ENCODE measurements around the gene GATA5.

GATA5 gene

DNA sequence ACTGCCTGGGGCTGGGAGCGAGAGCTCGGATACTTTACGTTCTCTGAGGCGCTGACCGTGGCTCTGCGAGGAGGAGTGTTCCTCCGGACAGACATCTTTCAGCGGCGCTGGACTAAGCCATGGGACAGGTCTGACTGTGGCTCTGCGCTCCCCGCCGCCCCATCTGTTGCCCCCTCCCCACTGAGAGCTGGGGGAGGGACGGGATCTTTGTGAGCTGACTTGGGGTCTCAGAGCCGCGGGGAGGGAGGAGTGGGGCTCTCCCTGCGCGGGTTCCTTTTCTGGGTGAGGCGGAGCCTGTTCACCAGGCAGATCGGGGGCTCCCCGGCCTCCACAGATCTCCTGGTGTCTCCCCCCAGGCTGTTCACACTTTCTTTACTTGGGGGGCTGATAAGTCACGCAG lies 11.3 kb upstream of the GATA5 start:
- no peak for DNase-seq

DNA sequence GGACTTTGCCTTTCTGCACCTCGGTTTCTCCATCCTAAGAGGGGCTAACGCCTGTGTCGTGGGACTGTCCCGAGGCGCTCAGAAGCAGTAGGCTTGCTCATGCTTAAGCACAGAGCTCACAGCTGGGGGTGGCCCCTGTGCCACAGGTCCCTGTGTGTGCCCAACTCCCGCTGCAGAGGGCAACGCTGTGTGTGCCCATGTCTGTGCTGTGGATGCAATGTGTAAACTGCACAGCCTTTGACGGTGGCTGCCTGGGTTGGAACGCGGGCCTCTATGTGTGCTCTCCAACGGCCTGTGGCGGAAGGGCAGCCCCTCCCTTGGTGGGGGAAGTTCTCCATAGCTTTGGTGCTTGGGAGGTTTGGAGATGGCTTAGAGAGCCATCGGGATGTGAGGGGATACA lies 10.7 kb upstream of the GATA5 start:
- DNase-seq = no peak

DNA sequence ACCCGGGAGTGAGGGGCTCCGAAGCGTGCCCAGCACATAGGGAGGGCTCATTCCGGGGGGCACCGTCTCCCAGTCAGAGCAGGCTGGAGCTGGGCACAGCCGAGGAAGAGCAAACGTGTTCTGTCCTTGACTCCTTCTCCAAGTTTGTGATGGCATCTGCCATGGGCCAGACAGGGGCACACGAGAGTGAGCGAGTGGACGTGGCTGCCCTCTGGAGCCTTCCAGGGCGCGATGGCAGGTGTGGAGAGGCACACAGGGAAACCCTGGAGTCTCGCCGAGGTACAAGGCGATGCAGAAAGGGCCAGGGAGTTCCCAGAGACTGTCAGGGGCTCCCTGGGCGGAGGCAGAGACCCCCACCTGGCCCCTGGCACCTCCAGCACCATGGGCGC lies 9.9 kb upstream of the GATA5 start:
- no peak for DNase-seq

DNA sequence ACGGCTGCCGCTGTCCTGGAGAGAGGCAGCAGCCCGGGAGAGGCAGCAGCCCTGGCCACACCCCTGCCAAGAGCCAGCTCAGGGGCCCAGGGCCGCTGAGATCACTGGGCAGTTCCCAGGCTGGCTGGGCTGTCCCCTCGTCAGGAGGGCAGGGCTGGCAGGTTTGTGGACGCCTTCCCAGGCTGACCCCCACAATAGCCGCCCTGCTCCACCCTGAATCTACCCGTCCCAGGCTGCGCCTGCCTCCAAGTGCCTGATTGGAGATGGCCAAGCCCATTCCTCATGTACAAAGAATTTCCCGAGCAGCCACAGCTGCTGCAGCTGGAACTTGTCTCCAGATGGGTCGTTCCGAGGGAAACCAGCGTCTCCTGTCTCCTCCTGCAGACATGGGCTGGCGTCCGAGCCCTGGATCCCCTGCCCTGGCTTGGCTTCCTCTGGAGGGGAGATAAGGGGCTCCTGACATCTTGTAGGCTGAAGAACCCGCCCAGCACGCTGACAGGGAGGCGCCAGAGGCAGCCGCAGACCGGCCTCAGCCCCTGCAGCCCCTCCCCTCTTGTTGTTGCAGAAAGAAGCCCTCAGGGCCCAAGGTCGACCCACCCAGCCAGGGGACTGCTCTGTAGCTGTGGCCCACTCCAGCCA lies 9.4 kb upstream of the GATA5 start:
- DNase-seq = no peak

DNA sequence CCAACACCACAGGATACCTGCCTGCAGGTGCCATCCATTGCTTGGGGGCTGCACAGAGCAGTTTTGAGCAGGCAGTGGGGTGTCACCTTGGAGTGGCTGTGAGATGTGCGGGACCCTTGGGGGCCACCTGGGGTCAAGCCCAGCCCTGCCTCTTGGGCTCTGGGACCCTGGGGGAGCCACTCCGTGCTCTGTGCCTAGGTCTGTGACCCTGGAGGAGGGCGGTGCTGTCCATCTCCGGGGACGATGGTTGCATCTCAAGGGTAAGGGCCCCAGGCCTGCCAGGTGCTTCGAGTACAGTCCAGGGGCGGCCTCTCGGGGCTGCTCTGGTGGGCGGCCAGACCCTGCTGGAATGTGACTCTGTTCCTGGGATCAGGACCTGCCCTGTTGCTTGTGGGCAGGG lies 8.7 kb upstream of the GATA5 start:
- no peak for DNase-seq

DNA sequence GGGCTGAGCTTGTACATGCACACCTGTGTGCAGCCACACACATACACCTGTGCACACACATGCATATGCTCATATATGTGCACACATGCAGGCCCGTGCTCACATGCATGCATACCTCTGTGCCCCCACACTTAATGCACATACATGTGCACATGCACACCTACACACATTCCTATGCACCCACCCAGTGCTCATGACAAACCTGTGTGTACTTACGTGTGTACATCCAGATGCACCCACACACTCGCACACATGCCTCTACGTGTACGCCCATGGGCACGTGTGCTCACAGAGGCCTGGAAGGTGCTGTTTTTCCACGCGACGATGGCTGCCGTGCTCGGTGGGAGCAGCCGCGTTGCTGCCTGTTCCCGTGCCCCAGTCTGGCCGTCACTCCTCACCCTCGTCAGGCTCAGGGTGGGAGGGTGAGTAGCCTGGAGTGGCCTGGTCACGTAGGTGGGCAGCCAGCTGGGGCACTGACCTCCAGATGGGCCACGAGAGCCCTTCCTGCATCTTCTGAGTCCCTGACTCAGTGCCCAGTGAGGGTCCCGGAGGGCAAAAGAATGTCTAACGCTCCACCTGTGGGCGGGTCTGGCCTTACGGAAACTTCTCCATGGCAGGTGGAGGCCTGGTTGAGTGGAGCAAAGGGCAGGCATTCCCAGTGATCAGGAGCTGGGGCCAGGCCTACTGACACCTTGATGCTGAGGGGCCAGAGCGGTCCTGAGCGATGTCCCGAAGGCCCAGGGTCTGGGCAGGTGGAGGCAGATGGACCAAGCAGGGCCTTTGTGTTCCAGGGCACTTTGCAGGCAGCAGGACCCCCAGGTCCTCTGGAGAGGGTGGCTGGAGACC lies 8.0 kb upstream of the GATA5 start:
- DNase-seq = no peak

DNA sequence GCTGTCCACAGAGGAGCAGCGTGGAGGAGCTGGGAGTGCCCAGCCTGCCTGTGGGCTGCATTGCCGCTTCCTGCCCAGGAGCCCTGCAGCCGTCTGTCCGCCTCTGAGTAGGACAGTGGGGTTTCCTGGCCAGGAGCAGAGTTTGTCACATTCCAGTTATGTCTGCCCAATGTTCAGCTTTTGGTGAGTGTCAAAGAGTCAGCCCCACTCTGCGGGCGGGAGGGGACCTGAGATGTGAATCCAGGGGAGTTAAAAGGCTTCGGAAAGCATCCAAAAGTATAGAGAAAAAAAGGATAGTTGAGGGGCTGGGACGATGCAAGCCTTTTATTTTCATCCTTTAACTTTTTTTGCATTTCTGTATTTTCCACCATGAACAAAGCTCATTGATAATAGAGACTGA lies 7.2 kb upstream of the GATA5 start:
- DNase-seq = no peak

DNA sequence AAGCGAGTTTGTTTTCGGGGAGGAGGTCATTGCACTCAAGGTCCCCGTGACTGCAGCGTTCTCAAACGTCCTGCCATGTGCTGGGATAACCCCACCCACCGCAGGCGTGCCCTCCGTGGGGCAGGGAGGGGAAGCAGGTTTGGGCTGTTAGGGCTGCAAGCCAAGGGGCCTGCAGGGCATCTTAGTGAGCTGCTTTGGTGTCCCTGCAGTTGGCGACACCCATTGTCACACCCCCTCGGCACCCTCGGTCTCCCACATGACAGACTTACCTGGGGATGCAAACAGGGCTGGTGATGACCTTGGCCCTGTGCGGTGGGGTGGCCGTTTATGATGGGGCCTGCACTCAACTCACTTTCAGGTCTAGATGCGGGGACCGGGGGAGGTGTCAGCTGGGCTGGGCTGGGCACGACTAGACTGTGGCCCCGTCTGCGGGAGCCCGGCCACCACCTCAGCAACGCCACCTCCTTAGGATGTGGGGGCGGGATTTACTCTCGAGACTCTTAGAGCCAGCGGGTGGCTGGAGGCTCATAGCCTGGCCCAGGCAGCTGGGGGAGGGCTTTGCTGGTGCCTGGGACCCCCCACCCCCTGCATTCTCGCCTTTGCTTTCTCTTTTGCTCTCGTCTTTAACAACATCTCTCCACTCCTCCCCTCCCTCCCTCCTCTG lies 6.5 kb upstream of the GATA5 start:
- DNase-seq = no peak

DNA sequence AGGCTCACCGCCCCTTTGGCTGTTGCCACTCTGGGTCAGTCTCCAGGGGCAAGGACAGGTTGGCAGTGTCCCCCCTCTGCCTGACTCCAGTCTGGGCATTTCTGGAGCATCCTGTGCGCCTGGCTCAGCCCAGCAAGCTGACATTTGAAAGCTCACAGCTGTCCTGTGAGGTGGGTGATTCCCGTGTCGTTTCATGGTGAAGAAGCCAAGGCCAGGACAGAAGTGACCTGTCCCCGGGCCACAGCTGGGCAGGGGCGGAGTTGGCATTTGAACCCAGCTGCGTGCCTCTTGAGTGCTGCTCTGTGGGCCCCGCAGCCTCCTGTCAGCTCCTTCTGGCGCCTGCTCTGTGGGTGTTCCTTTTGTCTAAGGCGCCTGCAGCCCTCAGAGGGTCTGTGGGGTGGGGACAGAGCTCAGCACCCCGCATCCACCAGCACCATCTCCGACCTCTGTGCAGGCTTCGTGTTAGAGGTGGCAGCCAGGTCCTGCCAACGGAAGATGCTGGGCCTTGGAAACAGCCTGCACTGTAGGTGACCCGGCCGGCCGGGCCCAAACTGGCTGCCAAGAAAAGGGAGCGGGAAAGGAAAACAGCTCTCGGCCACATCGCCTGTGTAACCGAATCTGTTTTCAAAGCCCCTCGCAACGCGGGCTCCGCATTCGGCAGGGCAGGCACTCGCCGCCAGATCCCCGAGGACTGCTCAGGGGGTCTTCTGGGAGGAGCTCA lies 5.8 kb upstream of the GATA5 start:
- DNase-seq = no peak

DNA sequence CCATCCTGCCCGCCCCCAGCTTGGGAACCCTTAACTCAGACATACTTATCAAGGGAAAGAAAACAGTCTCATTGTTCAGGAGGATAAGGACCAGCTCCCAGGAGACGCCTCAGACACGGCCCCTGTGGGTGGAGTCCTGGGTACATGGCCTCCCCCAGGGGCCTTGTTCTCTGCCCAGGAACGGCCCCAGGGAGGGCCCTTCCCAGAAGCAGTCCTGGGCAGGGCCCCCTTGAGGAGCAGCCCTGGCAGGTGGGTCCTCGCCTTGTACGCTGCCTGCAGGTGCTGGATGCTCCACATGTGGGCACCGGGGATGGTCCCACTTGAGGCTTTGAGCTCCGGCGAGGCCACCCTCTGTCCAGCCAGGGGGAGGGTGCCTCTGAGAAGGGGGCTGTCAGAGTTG lies 4.5 kb upstream of the GATA5 start:
- DNase-seq = no peak

DNA sequence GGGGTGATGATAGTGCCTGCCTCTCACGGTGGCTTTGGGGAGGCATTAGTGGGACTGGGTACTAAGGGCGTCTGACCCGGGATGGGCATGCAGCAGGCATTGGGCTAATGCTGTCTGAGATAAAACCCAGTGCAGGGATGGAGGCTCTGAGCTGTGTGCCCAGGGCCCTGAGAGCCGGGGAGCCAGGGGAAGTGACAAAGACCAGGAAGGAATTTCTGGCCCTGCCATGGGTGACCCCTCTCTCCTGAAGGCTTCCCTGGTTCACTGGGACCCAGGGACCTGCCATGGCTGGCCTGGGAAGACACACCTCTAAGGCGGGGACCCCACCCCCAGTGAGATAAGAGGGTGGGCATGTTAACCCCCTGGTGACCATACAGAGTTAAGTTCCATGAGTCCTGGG lies 3.9 kb upstream of the GATA5 start:
- DNase-seq = no peak

DNA sequence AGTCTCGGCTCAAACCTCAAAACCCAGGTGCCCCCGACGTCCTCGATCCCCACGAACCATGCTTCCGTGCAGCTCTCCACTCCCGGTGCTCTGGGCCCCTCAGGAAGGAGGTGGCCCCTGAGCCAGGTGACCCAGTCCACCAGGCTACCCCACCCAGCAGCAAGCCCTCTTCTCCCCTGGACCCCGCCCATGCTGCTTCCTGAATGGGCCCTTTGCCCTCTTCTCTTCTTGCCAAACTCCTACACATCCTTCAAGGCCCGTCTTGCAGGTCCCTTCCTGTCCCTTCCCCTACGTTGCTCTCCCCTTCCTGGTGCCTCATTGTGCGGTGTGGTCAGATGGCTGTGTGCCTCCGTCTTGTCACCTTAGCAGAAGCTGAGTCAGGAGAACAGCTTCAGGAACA lies 3.4 kb upstream of the GATA5 start:
- DNase-seq = no peak

DNA sequence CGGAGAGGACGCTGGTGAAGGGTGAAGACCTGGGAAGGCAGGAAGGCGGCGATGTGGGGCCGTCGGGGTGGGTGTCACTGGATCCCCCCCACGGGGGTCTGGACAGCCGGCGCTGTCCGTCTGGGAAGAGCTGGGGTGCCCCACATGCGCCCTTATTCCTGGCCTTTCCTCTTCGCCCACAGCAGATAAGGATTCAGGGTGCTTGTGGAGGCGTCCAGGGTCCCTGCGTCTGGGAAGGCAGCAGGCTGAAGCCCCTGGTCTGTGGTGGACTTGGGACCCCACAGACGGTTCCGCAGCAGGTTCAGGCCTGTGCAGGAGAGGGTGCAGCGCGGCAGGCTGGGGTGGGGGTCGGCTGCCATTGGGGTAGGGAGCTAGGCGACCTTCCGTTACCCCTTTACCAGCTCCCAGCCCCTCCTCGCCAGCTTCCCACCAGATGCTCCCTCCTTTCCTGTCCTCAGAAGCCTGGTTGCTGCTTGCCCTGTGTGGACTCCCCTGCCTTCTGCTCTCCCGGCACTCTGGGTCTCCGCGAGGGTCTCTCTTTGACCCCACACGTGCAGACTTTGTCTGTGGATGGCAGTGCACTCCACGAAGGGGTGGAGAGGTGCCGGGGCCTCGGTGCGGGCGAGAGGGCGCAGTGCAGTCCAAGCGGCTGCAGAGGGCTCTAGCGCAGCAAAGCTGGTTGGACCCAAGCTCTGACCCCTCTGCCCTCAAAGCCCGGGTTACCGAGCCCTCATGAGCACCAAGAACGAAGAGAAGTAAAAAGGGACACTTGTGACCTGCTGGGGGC lies 2.1 kb upstream of the GATA5 start:
- DNase-seq = no peak

DNA sequence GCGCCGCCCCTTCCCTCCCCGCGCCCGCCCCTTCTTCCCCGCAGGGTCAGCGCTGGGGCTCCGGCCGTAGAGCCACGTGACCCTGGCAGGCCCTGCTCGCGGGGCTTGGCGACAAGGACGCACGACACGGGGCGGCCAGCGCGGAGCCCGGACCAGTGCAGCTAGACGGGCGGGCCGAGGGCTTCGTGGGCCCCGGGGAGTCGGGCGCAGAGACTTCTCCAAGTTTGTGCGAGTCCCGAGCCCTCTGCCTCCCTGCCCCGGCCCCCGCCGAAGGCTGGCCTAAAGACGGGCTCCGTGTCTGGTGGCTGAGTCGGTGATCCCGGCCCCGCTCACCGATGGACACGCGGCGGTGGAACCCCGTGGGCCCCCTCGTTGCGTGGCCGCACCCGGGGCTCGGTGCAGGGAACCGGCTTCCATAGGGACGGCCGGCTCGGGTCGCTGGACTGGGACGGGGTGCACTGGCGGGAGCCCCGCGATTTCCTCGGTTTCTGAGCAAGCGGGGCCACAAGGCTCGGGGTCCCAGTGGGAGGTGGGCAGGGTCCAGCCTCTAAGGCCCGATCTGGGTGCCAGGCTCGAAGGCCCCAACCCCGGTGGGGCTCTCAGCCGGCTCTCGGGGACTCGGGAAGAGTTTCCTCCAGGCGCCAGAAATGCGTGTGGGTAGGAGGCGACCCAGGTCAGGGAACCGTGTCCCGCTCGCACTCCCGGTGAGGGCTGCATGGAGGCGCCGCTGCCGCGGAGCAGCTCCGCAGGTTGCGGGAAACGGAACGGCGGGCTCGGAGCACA lies 452 bp upstream of the GATA5 start:
- DNase-seq = no peak

DNA sequence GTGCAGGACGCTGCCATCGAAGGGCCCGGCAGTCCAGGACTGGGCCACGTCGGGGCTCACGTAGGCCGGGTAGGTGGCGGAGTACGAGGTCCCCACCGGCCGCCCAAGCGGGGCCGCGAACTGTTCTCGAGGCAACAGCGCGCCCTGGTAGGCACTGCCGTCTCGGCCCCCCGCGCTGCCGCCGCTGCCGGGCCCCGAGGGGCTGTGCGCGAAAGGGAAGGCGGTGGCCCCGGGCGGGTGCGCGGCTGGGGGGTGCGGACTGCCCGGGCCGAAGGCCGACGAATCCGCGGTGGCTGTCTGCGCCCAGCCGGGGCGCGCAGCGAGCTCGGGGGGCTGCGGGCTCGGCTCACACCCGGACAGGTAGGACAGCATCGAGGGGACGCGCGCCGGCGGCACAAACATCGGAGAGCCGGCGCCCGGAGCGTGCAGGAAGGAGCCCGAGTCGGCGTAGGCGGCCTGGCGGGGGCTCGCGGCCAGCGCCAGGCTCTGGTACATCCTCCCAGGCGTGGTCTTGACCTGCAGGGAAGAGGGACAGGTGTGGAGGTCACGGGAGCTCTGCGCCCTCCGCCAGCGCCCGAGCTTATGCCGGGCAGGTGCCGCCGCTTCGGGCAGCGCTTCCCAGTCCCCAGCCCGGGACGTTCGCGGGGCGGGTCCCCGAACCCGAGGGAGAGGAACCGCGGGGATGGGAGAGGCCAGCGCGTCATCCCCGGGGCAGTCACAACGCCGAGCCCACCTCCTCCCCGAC lies 596 bp downstream of the GATA5 start:
- no peak for DNase-seq

DNA sequence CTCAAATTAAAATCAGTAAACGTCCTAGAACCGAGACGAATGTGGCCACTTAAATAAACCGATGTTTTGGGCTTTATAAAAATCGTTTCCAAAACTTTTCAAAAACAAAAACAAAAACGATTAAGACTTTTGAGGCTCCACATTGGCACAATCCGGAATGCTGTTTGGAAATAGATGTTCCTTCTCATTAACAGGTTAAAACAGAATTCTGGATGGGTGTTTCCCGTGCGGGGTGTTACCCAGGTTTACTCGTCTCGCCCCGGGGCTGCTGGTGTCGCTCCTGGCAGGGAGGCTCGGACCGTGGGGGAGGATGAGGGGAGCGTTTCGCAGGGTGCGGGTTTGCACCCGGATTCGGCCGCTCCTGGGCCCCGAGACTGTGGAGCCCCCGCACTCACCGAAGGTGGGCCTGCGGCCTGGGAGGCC lies 1.2 kb downstream of the GATA5 start:
- DNase-seq = no peak

DNA sequence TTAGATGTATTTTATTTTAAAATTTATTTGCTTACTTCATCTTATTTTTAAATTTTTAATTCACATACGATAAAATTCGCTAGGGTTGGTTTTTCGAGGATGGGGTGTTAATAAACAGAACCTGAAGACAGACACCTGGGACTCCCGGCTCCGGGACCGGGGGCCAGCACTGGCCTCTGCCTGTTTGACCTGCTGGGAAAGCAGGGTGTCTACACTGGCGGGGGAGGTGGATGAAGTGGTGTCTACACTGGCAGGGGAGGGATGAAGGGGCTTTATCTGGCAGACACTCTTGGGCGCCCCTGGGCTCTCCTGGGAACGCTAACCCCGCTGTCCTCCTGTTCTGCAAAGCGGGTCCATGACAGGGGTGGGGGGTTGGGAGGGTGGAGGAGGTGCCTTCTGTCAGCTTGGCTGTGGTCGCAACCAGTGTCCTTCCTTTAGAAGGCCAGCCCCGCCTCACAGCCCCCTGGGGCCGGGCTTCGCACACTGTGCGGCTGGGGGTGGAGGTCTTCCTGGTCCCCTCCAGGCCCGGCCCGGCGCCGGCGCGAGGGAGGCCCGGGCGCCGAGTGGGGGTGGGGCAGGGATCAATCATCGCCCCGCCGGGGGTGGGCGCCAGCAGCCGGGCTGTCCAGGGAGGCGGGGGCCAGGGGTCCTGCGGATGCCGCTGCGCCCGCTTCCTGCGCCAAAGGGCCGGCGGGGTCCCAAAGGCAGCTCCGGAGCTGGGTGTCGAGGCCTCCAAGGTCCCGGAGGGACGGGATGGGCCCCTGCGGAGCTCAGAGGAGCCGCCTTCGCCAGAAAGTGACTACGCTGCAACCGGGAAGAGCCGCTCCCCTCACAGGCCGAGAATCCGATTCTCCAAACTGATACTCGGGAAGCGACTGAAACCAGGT lies 1.8 kb downstream of the GATA5 start:
- no peak for DNase-seq

DNA sequence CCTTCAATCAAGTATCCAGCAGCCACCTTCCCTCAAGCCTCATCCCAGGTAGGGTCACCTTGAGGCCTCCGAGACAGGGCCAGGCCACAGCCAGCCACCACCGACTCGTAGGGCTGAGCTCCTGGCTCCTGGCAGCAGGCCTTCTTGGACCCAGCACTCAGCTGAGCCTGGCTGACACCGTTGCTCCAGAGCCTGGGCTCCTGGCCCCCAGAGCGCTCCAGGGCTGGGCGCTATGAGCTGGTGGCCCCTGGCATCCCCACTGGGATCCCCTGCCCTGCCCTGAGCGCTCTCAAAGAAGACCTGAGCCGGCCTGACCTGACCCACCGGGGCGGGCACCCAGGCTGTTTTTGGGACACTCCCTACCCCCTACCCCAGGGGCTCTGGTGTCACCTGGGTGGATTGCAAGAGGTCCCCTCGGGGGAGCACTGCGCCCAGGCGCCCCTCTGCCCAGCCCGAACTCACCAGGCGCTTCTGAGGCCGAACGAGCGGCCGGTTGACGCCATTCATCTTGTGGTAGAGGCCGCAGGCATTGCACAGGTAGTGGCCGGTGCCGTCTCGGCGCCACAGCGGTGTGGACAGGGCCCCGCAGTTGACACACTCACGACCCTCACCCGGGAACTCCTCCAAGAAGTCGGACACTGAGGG lies 2.7 kb downstream of the GATA5 start:
- no peak for DNase-seq

DNA sequence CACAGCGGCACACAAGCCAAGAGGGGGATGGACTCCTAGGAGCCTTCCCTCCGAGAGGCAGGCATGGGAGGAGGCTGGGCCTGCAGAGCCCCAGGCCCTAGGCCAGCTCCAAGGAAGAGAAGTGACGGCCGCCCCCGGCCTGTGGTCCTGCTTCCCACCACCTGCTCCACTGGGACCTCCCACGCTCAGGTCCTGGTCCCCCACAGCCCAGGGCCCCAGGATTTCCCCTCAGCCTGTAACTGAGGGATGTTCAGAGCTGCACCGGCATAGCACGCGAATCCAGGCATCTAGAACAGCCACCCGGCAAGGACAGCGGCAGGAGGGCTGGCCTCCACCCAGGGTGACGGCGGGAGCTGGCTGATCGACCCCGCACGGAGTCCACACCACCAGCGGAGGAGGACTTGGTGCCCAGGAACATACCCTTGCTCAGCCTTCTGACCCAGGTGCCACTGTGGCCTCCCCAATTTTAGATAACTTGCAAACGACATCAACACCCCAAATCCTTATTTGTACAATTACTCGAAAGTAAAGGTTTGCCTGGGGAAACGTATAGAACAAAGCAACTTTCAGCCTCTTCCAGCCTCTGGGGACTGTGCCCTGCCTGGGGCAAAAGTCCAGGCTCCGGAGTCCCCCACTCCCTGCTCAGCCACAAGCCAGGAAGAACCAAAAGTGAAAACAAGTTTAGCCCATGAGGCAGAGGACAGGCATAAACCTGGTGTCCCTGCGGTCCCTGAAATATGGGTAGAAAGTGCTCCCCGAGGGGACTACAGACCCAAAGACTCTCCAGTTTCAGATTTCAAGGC lies 3.5 kb downstream of the GATA5 start:
- no peak for DNase-seq

All from activated CD4-positive, alpha-beta T cell treated with anti-CD3 and anti-CD28 coated beads, Interleukin-2, amount 50 U/mL, for 48 hours (primary cell).